Fibroblast of skin of left quadriceps (primary cell): ENCODE results near the gene GPR68.
"Not testable (repeated sequence)": the region's sequence is repeated elsewhere in the genome, so short reads cannot be mapped to it uniquely, and the experiment has no call there.

ENCODE experiments used
- DNase-seq, 2 experiments: peaks; one replicate each; pipeline ENCODE4 v3.0.0-alpha.2; 2013; ENCODE audit warnings: low read depth in 2 of 2

GPR68 gene

DNA sequence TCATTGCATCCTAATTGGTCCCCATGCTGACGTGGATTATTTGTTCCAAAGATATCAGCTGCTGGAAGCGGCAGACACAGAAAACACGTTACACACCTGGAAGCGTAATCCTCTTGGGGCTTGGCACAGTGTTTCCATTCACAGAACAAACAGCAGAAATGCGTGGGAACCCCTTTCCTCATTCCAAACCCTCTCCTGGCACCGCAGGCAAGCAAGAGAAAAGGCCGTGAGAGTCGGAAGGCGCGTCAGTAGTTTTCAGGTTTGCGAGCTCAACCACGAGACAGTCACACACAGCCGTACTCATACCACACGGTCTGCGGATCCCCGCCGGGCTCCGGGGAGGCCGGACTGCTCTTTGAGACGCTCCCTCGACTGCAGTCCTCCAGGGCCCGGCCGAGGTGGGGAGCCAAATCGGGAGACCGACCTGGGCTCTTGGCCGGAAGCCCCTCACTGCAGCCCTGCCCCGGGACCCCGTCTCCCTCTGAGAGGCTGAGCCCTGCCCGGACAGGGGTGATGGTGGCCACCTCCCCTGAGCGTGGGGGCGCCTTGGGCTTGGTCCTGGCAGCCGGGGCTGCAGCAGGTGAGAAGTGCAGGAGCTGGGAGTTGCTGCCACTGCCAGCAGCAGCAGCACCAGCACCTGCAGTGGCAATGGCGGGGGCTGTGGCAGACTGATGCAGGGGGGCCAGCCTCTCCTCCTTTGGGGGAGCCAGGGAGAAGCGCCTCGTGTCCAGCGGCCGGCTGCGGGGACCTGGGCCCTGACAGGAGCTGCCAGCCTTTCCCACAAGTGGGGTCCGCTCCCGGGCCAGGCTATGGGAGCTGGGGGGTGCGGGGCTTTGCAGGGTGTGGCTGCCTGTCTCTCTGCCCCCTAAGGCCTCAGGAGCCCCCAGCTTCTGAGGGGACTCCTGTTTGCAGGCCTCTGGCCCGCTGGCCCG is 28.1 kb upstream of the GPR68 start:
- DNase-seq = no peak

DNA sequence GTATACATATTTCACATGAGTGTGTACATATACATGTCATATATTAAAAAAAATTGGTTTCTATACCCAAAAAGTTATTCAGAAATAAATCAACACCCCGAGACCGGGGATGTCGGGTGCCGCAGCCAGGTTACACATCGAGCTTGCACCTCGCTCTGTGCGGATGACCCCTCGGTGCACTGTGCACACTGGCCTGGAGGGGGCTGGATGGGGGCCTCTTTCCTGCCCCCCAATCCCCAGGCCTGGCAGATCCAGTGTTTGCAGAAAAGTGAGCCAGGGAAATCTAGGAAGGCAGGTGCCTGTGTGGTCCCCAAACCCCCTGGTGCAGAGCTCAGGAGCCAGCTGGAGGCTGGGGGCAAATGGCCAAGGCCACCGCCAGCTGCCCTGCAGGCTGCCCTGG is 27.1 kb upstream of the GPR68 start:
- DNase-seq = no peak

GRCh38 chr14:91270619-91271018 is 26.1 kb upstream of the GPR68 start:
- DNase-seq = no peak

DNA sequence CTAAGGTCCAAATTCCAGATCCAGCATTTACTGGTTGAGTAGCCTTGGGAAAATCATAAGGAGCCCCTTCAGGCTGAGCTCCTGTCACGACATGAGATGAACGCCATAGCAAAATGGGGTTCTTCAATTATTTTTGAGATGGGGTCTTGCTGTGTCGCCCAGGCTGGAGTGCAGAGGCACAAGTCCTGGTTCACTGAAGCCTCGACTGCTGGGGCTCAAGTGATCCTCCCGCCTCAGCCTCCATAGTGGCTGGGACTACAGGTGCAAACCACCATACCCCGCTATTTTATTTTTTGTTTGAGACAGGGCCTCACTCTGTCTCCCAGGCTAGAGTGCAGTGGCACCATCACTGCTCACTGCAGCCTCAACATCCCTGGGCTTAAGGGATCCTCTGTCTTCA is 25.7 kb upstream of the GPR68 start:
- no peak for DNase-seq

DNA sequence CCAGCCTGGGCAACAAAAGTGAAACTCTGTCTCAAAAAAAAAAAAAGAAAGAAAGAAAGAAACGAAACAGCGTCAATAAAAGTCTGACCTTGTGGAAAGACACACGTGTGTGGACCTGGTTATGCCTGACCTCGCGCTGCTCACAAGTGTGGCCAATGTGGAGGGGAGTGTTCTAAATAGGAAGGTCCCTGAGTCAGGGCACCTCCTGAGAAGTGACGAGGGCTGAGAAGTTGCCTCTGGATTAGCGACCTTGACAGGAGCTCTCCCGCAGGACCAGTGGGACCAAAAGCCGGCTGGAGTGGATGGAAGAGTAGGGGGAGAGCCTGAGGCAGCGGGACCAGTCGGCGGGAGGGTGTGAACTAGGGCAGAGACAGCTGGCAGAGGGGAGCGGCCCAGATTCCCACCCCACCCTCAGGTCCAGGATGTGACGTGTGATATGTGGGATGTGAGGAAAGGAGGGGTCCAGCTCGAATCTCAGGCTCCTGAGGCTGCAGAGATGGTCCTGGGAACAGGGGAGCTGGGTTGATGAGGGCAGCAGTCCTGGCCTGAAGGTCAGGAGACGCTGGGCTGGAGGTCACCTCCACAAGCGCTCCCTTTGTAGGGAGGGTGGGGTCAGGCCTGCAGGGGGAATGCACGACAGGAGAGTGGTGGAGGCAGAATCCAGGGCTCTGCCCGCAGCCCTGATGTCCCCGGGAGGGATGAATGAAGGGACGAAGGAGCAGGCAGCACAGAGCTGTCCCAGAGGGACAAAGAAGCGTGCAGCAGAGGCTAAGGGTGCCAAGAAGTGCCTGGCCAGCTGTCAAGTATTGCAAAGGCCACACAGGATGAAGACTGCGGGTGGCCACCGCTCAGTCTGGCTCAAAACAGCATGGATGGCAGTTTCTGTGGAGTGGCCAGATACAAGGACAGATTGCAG is 24.8 kb upstream of the GPR68 start:
- DNase-seq = no peak

GRCh38 chr14:91267965-91268437 is 23.5 kb upstream of the GPR68 start:
- no peak for DNase-seq

DNA sequence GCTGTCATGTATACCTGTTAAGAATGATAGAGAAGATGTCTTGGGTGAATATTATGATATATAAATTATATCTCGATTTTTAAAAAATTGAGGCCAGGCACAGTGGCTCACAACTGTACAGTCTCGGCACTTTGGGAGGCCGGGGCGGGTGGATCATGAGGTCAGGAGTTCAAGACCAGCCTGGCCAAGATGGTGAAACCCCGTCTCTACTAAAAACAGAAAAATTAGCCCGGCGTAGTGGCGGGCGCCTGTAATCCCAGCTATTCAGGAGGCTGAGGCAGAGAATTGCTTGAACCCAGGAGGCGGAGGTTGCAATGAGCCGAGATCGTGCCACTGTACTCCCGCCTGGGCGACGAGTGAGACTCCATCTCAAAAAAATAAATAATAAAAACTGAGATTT is 21.8 kb upstream of the GPR68 start:
- not testable (repeated sequence) for DNase-seq

- no peak for DNase-seq
Observed at GRCh38 chr14:91265404-91265803, 20.9 kb upstream of the GPR68 start.

GRCh38 chr14:91264151-91265150 is 19.9 kb upstream of the GPR68 start:
- no peak for DNase-seq

DNA sequence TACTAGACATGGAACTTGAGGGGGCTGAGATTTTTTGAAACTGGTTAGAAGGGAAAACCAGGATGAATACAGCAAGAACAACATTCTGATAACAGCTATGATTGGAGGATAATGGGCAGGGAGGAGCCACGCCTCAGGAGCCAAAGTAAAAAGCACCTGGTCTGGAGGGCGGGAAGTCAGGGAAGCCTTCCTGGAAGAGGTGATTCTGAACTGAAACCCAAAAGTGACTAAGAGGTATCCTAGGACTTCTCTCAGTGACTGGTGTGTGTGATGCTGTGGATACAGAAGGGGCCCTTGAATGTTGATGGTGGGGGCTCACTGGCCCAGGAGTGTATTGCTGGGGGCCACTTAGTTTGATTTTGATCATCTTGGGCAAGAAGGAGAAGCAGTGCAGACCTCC is 18.8 kb upstream of the GPR68 start:
- DNase-seq = no peak

DNA sequence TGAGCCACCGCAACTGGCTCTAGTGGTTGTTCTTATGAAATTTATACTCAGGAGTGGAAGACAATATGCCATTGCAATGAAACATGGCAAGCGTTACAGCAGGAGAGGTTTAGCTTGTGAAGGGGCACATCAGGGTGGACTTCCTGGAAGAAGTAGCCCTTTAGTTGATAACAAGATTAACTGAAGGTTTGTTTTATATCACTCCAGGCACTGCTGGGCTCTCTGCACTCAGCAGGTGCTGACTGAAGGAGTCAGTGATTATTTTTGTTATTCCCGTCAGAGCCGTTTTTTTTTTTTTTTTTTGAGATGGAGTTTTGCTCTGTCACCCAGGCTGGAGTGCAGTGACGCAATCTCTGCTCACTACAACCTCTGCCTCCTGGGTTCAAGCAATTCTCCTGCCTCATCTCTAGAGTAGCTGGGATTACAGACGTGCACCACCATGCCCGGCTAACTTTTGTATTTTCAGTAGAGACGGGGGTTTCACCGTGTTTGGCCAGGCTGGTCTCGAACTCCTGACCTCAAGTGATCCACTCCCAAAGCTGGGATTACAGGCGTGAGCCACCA is 17.6 kb upstream of the GPR68 start:
- no peak for DNase-seq

GRCh38 chr14:91261115-91261514 is 16.6 kb upstream of the GPR68 start:
- DNase-seq = no peak

DNA sequence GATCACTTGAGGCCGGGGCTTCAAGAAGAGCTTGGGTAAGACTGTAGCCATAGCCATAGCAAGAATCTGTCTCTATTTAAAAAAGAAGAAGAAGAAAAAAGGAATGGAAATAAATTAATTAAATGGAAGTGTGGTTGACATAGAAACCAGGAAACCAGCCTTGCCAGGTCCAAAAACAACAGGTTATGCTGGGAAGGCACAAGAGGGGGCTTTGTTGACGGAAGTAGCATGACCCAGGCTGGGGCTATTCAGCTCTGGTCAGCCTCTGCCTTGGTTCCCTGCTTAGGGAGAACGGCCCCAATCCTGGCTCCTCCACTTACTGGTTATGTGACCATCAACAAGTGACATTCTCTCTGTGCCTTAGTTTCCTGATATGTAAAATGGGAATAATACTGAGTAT is 14.4 kb upstream of the GPR68 start:
- no peak for DNase-seq

- DNase-seq = no peak
Observed at GRCh38 chr14:91258011-91258618, 13.6 kb upstream of the GPR68 start.

GRCh38 chr14:91257328-91258010 is 13.0 kb upstream of the GPR68 start:
- DNase-seq = no peak

DNA sequence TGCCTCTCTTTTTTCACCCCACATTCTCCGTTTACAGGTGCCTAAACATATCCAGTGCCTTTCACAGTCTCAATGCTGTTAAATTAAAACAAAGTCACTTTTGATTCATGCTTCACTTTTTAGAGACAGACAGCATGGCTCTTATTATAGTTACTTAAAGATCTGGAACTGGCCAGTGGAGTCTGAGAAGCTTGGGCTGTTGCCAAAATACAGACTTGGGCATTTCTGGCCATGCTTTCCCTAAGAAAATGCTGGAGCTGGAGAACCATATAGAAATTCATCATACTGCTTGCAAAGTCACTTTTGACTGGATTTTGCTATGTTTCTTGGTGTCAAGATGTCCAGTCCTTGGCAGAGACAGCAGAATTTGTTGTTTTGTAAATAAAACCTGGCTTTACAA is 12.2 kb upstream of the GPR68 start:
- DNase-seq = no peak

- DNase-seq = no peak
Observed at GRCh38 chr14:91255026-91255695, 10.7 kb upstream of the GPR68 start.

DNA sequence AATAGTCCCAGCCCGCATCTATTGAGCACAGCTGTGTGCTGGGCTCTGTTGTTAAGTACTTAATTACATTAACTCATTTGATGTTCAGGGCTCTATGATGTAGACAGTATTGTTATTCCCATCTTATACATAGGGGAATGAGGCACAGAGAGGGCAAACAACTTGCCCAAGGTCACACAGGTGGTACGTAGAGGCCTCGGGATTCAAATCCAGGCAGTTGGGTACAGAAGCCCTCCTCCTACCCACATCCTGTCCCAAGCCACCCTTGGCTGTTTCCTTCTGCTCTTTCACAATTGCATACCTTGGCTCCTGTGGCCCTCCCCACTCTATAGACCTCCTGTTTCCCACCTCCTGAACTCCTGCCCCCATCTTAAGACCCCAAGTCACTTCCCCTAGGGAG is 10.0 kb upstream of the GPR68 start:
- DNase-seq = no peak

DNA sequence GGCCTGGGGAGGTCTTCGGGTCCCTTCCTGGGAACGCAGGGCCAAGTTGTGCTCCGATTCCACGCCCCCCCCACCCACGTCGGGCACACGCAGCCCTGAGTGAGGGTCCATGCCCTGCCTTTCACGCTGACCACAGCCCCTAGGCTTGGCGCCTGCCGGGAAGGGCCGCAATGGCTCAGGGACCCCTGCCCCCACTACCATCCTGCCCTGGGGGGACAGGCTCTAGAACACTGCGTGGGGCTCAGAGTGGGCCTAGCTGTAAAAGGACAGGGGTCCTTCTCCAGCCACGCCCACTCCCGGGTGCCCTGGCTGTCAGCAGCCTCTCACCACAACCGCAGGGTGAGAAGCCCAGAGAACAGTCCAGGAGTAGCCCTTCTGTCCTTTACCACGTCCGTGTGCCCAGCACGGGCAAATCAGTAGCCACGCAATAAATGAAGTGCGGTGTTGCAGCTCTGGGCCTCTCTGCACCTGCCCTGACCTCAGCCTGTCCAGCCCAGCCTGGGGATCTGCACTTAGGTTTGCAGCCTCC is 9.4 kb upstream of the GPR68 start:
- DNase-seq = no peak
